NK-92 (cell line): ENCODE data around the gene RBP4.
"Not testable (repeated sequence)": the region's sequence is repeated elsewhere in the genome, so short reads cannot be mapped to it uniquely, and the experiment has no call there.

Source experiments
- DNase-seq: peaks from one replicate; lab custom pipeline; 2025; ENCODE audit not compliant: unreplicated experiment; lab: John Stamatoyannopoulos, UW

RBP4 gene

GRCh38 chr10:93567277-93568104 is 33.5 kb downstream of the RBP4 start:
- no peak for DNase-seq

GRCh38 chr10:93566435-93567276 is 34.4 kb downstream of the RBP4 start, which contains the start of gene FFAR4:
FFAR4 (plus strand) TSS chr10:93566665; CDS start chr10:93566721, 56 bp downstream.
- no peak for DNase-seq

GRCh38 chr10:93565446-93565845 is 35.6 kb downstream of the RBP4 start:
- no peak for DNase-seq

GRCh38 chr10:93560541-93560940 is 40.5 kb downstream of the RBP4 start:
- DNase-seq, result no peak

- no peak for DNase-seq
These were observed 41.5 kb downstream of the RBP4 start for GRCh38 chr10:93559490-93559889.

GRCh38 chr10:93554760-93555432 is 46.1 kb downstream of the RBP4 start:
- DNase-seq, result no peak

GRCh38 chr10:93554316-93554663 is 46.7 kb downstream of the RBP4 start:
- no peak for DNase-seq

- no peak for DNase-seq
These were observed 47.3 kb downstream of the RBP4 start for GRCh38 chr10:93553482-93554315.

- DNase-seq, result no peak
These were observed 48.3 kb downstream of the RBP4 start for GRCh38 chr10:93552780-93553179.

- DNase-seq, result no peak
These were observed 50.4 kb downstream of the RBP4 start for GRCh38 chr10:93550606-93551005.

GRCh38 chr10:93548376-93549071 is 52.5 kb downstream of the RBP4 start:
- no peak for DNase-seq

- DNase-seq, result no peak
These were observed 53.5 kb downstream of the RBP4 start for GRCh38 chr10:93547522-93547921.

GRCh38 chr10:93546995-93547394 is 54.0 kb downstream of the RBP4 start:
- DNase-seq, result not testable (repeated sequence)

GRCh38 chr10:93542358-93542791 is 58.7 kb downstream of the RBP4 start:
- DNase-seq, result no peak
